Measurements from ENCODE around the gene RCC1.

The RCC1 gene

GRCh38 chr1:28573564-28573963, 67.7 kb downstream of the RCC1 start:
- TF ChIP-seq CTCF (IDR thresholded peaks at IDR 0.05): no peak

GRCh38 chr1:28577052-28577678, 71.3 kb downstream of the RCC1 start:
- no peak for TF ChIP-seq CTCF (IDR thresholded peaks at IDR 0.05)

- TF ChIP-seq CTCF (IDR thresholded peaks at IDR 0.05): no peak
These were observed 72.1 kb downstream of the RCC1 start for GRCh38 chr1:28577738-28578536.

GRCh38 chr1:28578696-28579218, 72.9 kb downstream of the RCC1 start:
- no peak for TF ChIP-seq CTCF (IDR thresholded peaks at IDR 0.05)

- no peak for TF ChIP-seq CTCF (IDR thresholded peaks at IDR 0.05)
These were observed 73.6 kb downstream of the RCC1 start for GRCh38 chr1:28579401-28579800.

- peak; percentile 45; the same call in 1 of the 2 replicates for TF ChIP-seq CTCF (IDR thresholded peaks at IDR 0.05)
These were observed 75.1 kb downstream of the RCC1 start for GRCh38 chr1:28580722-28581530.

- TF ChIP-seq CTCF (IDR thresholded peaks at IDR 0.05): no peak
These were observed 75.8 kb downstream of the RCC1 start for GRCh38 chr1:28581531-28582247.
